HEK293T (cell line): ENCODE data around the gene KAT6B.

ENCODE experiments used
- CTCF ChIA-PET: fragments of 350-600 bp; formaldehyde crosslinking; extraction: SDS; loops from one replicate; lab custom pipeline; 2021; ENCODE audit warnings: antibody characterized with exemption, inconsistent platforms; lab: Yijun Ruan, JAX
- POLR2A ChIA-PET: fragments of 350-600 bp; formaldehyde crosslinking; extraction: SDS; loops from one replicate; lab custom pipeline; 2020; ENCODE audit warnings: antibody characterized with exemption, inconsistent platforms; lab: Yijun Ruan, JAX
- DNase-seq: peaks from one replicate; pipeline ENCODE4 v3.0.0; 2012; ENCODE audit warnings: mixed read lengths; ENCODE audit errors: extremely low spot score
- ARNT ChIP-seq: fragments of 450-650 bp; IDR thresholded peaks from 2 replicates; pipeline ENCODE4 v1.6.1; 2017; ENCODE audit warnings: mild to moderate bottlenecking
- BHLHE40 ChIP-seq: fragments of 450-650 bp; IDR thresholded peaks from 2 replicates; pipeline ENCODE4 v1.6.1; 2016; ENCODE audit warnings: mild to moderate bottlenecking, moderate library complexity, borderline replicate concordance
- CTBP1 ChIP-seq: fragments of 450-650 bp; IDR thresholded peaks from 2 replicates; pipeline ENCODE4 v1.6.1; 2016; ENCODE audit warnings: borderline replicate concordance
- ELF4 ChIP-seq: fragments of 450-650 bp; IDR thresholded peaks from 2 replicates; pipeline ENCODE4 v1.6.1; 2017; ENCODE audit warnings: antibody characterized with exemption
- FOXA1 ChIP-seq: fragments of 450-650 bp; IDR thresholded peaks from 2 replicates; pipeline ENCODE4 v1.6.1; 2016; ENCODE audit warnings: mild to moderate bottlenecking
- FOXK2 ChIP-seq: fragments of 450-650 bp; IDR thresholded peaks from 2 replicates; pipeline ENCODE4 v1.6.1; 2016; ENCODE audit warnings: mild to moderate bottlenecking
- FOXM1 ChIP-seq: fragments of 450-650 bp; IDR thresholded peaks from 2 replicates; pipeline ENCODE4 v1.6.1; 2017; ENCODE audit warnings: mild to moderate bottlenecking, borderline replicate concordance
- HDGF ChIP-seq: fragments of 450-650 bp; IDR thresholded peaks from 2 replicates; pipeline ENCODE4 v1.6.1; 2017; ENCODE audit warnings: antibody characterized with exemption, borderline replicate concordance
- L3MBTL2 ChIP-seq: fragments of 450-650 bp; conservative IDR thresholded peaks from 2 replicates; pipeline ENCODE4 v1.6.1; 2016; ENCODE audit warnings: mild to moderate bottlenecking
- LEF1 ChIP-seq: fragments of 450-650 bp; IDR thresholded peaks from 2 replicates; pipeline ENCODE4 v1.6.1; 2017; ENCODE audit warnings: mild to moderate bottlenecking, borderline replicate concordance
- NFRKB ChIP-seq: fragments of 450-650 bp; IDR thresholded peaks from 2 replicates; pipeline ENCODE4 v1.6.1; 2016; ENCODE audit warnings: mild to moderate bottlenecking, moderate library complexity
- PKNOX1 ChIP-seq: fragments of 450-650 bp; IDR thresholded peaks from 2 replicates; pipeline ENCODE4 v1.6.1; 2016
- SP1 ChIP-seq: fragments of 450-650 bp; IDR thresholded peaks from 2 replicates; pipeline ENCODE4 v1.6.1; 2017
- SUZ12 ChIP-seq: fragments of 450-650 bp; IDR thresholded peaks from 2 replicates; pipeline ENCODE4 v1.6.1; 2016; ENCODE audit warnings: mild to moderate bottlenecking
- TARDBP ChIP-seq: fragments of 450-650 bp; IDR thresholded peaks from 2 replicates; pipeline ENCODE4 v1.6.1; 2016
- ZNF384 ChIP-seq: fragments of 450-650 bp; IDR thresholded peaks from 2 replicates; pipeline ENCODE4 v1.6.1; 2016

Gene KAT6B

DNA sequence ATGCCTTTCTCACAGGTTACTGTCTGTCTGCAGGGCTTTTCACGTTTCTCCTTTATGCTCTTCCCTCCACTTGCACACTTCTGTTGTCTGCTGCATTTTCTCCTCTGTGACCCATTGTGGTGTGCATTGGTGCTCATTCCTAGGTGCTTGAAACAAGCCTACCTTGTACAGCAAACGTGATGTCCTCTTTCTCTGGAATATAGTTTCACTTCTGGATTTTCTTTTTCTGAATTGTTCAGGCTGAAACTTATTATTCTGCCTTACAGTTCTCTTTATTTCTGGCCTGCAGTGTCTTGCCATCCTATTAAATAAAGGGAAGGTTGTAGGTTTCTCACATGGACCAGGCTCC lies 156.2 kb downstream of the KAT6B start:
- DNase-seq: no peak
- POLR2A ChIA-PET: no interaction called here
- CTCF ChIA-PET: no interaction called here
- TF ChIP-seq HDGF: no peak
- TF ChIP-seq ELF4: no peak
- no peak for TF ChIP-seq FOXM1
- TF ChIP-seq TARDBP: no peak
- TF ChIP-seq ZNF384: no peak
- TF ChIP-seq FOXA1: no peak
- TF ChIP-seq LEF1: no peak
- no peak for TF ChIP-seq BHLHE40
- TF ChIP-seq NFRKB: no peak
- no peak for TF ChIP-seq L3MBTL2
- TF ChIP-seq SP1: no peak
- TF ChIP-seq SUZ12: no peak
- TF ChIP-seq PKNOX1: no peak
- no peak for TF ChIP-seq FOXK2
- TF ChIP-seq CTBP1: no peak

DNA sequence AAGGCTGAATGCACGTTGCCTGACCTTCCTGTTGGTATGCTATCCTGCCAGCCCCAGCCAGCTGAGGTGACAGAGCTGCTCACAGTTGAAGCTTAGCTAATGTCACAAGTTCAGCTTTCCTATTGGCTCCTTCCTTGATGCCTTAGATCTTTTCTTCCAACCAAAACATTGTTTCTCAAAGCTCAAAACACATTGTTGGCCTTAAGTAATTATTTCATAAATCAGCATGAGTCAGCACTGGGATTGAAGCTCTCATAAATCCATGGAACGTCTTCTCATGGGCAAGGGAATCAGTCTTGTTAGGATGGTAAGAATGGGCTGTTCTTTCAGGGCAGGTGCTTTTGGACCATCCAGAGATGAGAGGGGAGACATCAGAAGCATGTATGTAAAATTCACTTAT lies 157.0 kb downstream of the KAT6B start:
- CTCF ChIA-PET: no interaction called here
- POLR2A ChIA-PET: no interaction called here
- TF ChIP-seq TARDBP (no peak), SP1 (no peak), ELF4 (no peak), CTBP1 (no peak), L3MBTL2 (no peak), FOXM1 (no peak), LEF1 (no peak), BHLHE40 (no peak), SUZ12 (no peak), FOXA1 (no peak), NFRKB (no peak), HDGF (no peak), PKNOX1 (no peak), ZNF384 (no peak), FOXK2 (no peak), ARNT (no peak)
- no peak for DNase-seq

DNA sequence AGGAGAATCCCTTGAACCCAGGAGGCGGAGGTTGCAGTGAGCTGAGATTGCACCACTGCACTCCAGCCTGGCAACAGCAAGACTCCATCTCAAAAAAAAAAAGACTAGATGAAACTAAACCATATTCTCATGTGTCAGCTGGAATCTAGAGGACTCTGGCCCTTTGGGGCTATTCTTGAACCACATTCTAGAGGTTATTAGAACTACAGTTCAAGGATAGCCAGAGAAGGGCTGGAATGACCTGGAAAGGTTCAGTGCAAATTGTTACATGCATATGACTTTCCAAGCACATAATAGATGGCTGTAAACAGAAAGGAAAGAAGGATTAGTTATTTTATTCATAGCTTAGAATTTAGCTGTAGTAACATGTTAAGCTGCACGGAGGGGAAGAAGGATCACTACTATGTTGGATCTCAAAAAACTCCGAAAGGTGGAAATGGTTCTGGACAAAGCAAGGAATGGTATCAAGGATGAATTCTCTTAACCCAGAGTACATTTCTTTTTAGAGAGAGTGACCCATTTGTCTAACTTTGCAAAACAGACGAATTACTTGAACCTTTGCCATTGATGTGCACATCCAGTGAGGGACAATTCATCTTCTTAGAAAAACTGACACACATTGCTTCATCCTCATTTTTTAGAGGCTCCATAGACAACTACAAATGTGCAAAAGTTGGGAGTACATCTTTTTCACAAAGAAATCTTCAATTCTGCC lies 161.1 kb downstream of the KAT6B start:
- TF ChIP-seq ELF4 (no peak), TARDBP (no peak), ARNT (no peak), ZNF384 (no peak), FOXM1 (no peak), SP1 (no peak), PKNOX1 (no peak), CTBP1 (no peak), L3MBTL2 (no peak), FOXA1 (no peak), SUZ12 (no peak), HDGF (no peak), LEF1 (no peak), FOXK2 (no peak), NFRKB (no peak)
- ChIA-PET POLR2A (no interaction called here), CTCF (no interaction called here)
- no peak for DNase-seq

DNA sequence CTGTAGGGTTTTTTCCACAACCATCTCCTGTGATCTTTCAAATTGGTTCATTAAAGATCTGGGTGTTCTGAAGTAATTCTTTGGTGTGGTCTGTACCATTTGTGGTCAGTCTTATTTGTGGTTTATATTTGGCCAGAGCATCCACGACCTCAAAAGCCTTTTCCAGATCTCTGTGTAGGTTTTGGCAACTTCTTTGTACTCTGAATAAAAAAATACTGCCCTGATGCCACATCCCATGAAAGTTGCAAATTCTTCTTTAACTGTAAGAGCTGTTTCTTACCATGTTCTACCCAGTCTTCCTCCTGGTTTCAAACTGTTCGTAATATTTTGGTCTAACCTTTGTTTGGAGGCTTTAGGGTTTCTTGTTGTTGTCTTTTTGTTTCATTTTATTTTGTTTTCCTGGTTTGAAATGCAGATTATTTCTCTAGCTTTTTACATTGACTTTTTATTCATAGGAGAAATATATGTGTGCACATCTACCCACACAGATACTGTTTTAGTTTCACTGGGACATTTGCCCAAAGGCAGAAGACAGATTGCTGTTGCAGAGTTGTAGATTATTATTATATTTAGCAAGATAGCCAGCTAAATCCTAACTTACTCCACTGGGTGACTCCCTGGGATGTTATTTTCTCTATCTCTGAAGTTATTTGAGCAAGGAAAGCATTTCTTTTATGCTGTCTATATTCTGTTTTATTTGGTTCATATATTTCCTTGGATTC lies 161.8 kb downstream of the KAT6B start:
- POLR2A ChIA-PET: no interaction called here
- TF ChIP-seq FOXK2 (no peak), TARDBP (no peak), SP1 (no peak), CTBP1 (no peak), SUZ12 (no peak), LEF1 (no peak)
- no peak for DNase-seq
- CTCF ChIA-PET: no interaction called here

DNA sequence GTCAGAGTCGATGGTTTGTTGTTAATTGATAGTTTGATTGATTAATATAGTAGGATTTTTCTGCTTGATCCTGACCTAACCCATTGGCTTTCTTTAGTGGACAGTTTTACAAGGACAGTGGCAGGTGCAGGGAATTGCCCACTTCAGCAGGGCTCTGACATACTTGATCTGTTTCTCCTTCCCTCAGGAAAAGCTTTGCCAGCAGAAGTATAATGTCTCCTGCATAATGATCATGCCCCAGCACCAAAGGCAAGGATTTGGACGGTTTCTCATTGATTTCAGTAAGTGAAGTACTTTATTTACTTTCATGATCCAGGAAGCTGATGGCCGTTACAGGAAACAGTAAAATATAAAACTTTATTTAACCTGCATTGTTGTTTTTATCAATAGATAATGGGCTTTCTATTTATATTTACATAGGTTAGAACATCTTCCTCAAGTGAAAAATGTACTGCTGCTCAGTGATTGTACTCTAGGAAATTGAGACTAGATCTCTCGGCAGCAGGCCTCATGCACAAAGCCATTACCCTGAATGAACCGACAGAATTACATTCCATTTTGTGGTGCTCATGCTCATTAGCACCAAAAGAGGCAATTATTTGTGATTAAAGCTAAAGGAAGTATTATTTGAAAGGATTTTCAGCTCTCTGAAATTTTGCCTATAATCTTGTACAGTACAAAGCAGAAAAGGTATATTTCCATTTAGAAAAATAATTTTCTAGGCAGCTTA lies 162.6 kb downstream of the KAT6B start:
- ChIA-PET CTCF (interaction anchor here (0.6 kb wide), 1 partner anchor 370 kb away, joined by 4 read pairs; no protein-coding TSS in a partner anchor), POLR2A (no interaction called here)
- no peak for TF ChIP-seq ELF4
- TF ChIP-seq PKNOX1: peak; percentile 40; the same call in 1 of the 2 replicates
- no peak for TF ChIP-seq FOXM1
- DNase-seq: no peak
